PC-9 (cell line): Measurements from ENCODE around the gene PARD6B. TPM values are rescaled to one million over a fixed set of nuclear protein-coding genes. Genes with fewer than 3 reads are reported as not detected.

Source experiments
- BruUV-seq: library from RNA; stranded (reverse); fragments of 400-500 nt; replicated peaks from 2 replicates; lab custom pipeline; 2021; lab: Mats Ljungman, UMichigan
- CTCF ChIA-PET: fragments of 300-600 bp; sonication (Branson Sonifier 250); formaldehyde crosslinking; loops from one replicate; lab custom pipeline; 2022; ENCODE audit warnings: antibody characterized with exemption; lab: Charles Lee
- POLR2A ChIA-PET: fragments of 300-600 bp; sonication (Branson Sonifier 250); formaldehyde crosslinking; loops from one replicate; lab custom pipeline; 2022; ENCODE audit warnings: antibody characterized with exemption; ENCODE audit not compliant: unreplicated experiment; lab: Charles Lee
- DNase-seq, 2 experiments: peaks; one replicate each; pipeline versions ENCODE4 v3.0.0 to v3.0.0-alpha.2; 2015 to 2022; ENCODE audit warnings: mixed read lengths in 1 of 2
- H2AFZ ChIP-seq: fragments of 200-600 bp; sonication (generic); 2 replicates; pipeline ENCODE4 v1.8.1; 2017; ENCODE audit warnings: antibody characterized with exemption
- H3F3A ChIP-seq: fragments of 200-600 bp; sonication (generic); 2 replicates; pipeline ENCODE4 v1.8.1; 2017; ENCODE audit warnings: antibody characterized with exemption, mild to moderate bottlenecking, low read depth; ENCODE audit not compliant: insufficient read depth
- H3K27ac ChIP-seq: fragments of 200-600 bp; sonication (generic); 2 replicates; pipeline ENCODE4 v1.6.1; 2016; ENCODE audit warnings: mixed run types
- H3K27me3 ChIP-seq: fragments of 200-600 bp; sonication (generic); 2 replicates; pipeline ENCODE4 v1.6.1; 2016; ENCODE audit warnings: low read depth, mixed run types; ENCODE audit not compliant: insufficient read depth
- H3K36me3 ChIP-seq: fragments of 200-600 bp; sonication (generic); 2 replicates; pipeline ENCODE4 v1.6.1; 2016; ENCODE audit warnings: low read depth, mixed run types
- H3K4me1 ChIP-seq: fragments of 200-600 bp; sonication (generic); replicated peaks from 2 replicates; pipeline ENCODE4 v1.6.1; 2016; ENCODE audit warnings: mixed run types; ENCODE audit not compliant: insufficient read depth
- H3K4me2 ChIP-seq: fragments of 200-600 bp; sonication (generic); 2 replicates; pipeline ENCODE4 v1.6.1; 2017; ENCODE audit warnings: mixed run types
- H3K4me3 ChIP-seq: fragments of 200-600 bp; sonication (generic); 2 replicates; pipeline ENCODE4 v1.6.1; 2016; ENCODE audit warnings: mixed run types
- H3K79me2 ChIP-seq: fragments of 200-600 bp; sonication (generic); 2 replicates; pipeline ENCODE4 v1.6.1; 2017; ENCODE audit warnings: low read depth, mixed run types
- H3K9me2 ChIP-seq: fragments of 200-600 bp; sonication (generic); 2 replicates; pipeline ENCODE4 v1.8.1; 2017; ENCODE audit warnings: mild to moderate bottlenecking; ENCODE audit not compliant: insufficient read depth
- H3K9me3 ChIP-seq: fragments of 200-600 bp; sonication (generic); 2 replicates; pipeline ENCODE4 v1.8.1; 2016; ENCODE audit warnings: low read depth; ENCODE audit not compliant: insufficient read depth
- H4K20me1 ChIP-seq: fragments of 200-600 bp; sonication (generic); 2 replicates; pipeline ENCODE4 v1.8.1; 2017; ENCODE audit not compliant: insufficient read depth
- EZH2 ChIP-seq: fragments of 200-600 bp; sonication (generic); IDR thresholded peaks from 2 replicates; pipeline ENCODE4 v1.8.0; 2017; ENCODE audit warnings: antibody characterized with exemption, low read depth
- intact Hi-C: fragments of 100-400 bp; cut with micrococcal nuclease; formaldehyde crosslinking; loops from one replicate; pipeline ENCODE4 v1.10.0; 2022; ENCODE audit not compliant: unreplicated experiment
- total RNA-seq: library from RNA; stranded (reverse); gene quantifications from 2 replicates; pipeline ENCODE4 v1.2.3, GENCODE V29; 2021
- TF ChIP-seq, protein P1 (sequence below): fragments of 200-600 bp; sonication (generic); conservative IDR thresholded peaks from 2 replicates; pipeline ENCODE4 v1.6.1; 2017; ENCODE audit warnings: mixed run types, antibody characterized with exemption, mild to moderate bottlenecking, moderate library complexity

PARD6B gene
- total RNA-seq, 1 experiment from 2014 or later: 52.2 TPM

GRCh38 chr20:50729901-50730764, 1.2 kb upstream of the PARD6B start:
- TSS peak; percentile 60 for BruUV-seq
- H3K79me2 ChIP-seq: peaks cover 38% of the 10 kb centered on the region
- peak in 1 of 2 experiments; percentile 65 for DNase-seq
- intact Hi-C loops: loop anchor here (1.0 kb wide), 4 partner anchors 23 to 104 kb away; no protein-coding TSS in a partner anchor
- H3K9me3 ChIP-seq: no peaks in the 10 kb centered on the region
- H3K4me3 ChIP-seq: peak overlapping the region; percentile 62
- H3K9me2 ChIP-seq: no peaks in the 10 kb centered on the region
- H3K36me3 ChIP-seq: peaks cover 21% of the 10 kb centered on the region
- TF ChIP-seq EZH2: no peak
- TF ChIP-seq, protein P1, sequence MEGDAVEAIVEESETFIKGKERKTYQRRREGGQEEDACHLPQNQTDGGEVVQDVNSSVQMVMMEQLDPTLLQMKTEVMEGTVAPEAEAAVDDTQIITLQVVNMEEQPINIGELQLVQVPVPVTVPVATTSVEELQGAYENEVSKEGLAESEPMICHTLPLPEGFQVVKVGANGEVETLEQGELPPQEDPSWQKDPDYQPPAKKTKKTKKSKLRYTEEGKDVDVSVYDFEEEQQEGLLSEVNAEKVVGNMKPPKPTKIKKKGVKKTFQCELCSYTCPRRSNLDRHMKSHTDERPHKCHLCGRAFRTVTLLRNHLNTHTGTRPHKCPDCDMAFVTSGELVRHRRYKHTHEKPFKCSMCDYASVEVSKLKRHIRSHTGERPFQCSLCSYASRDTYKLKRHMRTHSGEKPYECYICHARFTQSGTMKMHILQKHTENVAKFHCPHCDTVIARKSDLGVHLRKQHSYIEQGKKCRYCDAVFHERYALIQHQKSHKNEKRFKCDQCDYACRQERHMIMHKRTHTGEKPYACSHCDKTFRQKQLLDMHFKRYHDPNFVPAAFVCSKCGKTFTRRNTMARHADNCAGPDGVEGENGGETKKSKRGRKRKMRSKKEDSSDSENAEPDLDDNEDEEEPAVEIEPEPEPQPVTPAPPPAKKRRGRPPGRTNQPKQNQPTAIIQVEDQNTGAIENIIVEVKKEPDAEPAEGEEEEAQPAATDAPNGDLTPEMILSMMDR: no peak
- no peaks in the 10 kb centered on the region for H3K27me3 ChIP-seq
- peaks cover 71% of the 10 kb centered on the region for H3K4me1 ChIP-seq
- ChIA-PET CTCF (interaction anchor here (0.6 to 2.3 kb wide), 10 partner anchors 14 to 814 kb away, joined by 3 to 9 read pairs (median 3); no protein-coding TSS in a partner anchor), POLR2A (interaction anchor here (0.5 to 2.1 kb wide), 15 partner anchors 12 to 743 kb away, joined by 3 to 36 read pairs (median 5); no protein-coding TSS in a partner anchor)
- H3K27ac ChIP-seq: peak overlapping the region; percentile 91
- peak overlapping the region; percentile 75 for H2AFZ ChIP-seq
- peaks cover 14% of the 10 kb centered on the region; the same call in 1 of the 2 replicates for H4K20me1 ChIP-seq
- peak overlapping the region; percentile 92 for H3K4me2 ChIP-seq
- H3F3A ChIP-seq: peaks cover 68% of the 10 kb centered on the region

GRCh38 chr20:50730765-50731054, 670 bp upstream of the PARD6B start:
- ChIA-PET CTCF (interaction anchor here (0.7 to 1.0 kb wide), 2 partner anchors 52 to 552 kb away, joined by 4 to 9 read pairs; no protein-coding TSS in a partner anchor), POLR2A (interaction anchor here (0.6 to 1.1 kb wide), 4 partner anchors 20 to 478 kb away, joined by 4 to 8 read pairs (median 6); no protein-coding TSS in a partner anchor)
- Histone ChIP-seq H3K4me1 (peaks cover 71% of the 10 kb centered on the region), H3K36me3 (peaks cover 25% of the 10 kb centered on the region), H3K27me3 (no peaks in the 10 kb centered on the region), H3F3A (peaks cover 68% of the 10 kb centered on the region), H4K20me1 (peaks cover 19% of the 10 kb centered on the region; the same call in 1 of the 2 replicates), H3K9me3 (no peaks in the 10 kb centered on the region), H3K27ac (peak overlapping the region; percentile 91), H3K4me2 (peak overlapping the region; percentile 92), H2AFZ (peak overlapping the region; percentile 75), H3K4me3 (peak overlapping the region; percentile 62), H3K9me2 (no peaks in the 10 kb centered on the region), H3K79me2 (peaks cover 44% of the 10 kb centered on the region)
- BruUV-seq: no TSS peak
- TF ChIP-seq EZH2: no peak
- TF ChIP-seq, protein P1: no peak
- intact Hi-C loops: loop anchor here (1.0 kb wide), 2 partner anchors 31 to 104 kb away; no protein-coding TSS in a partner anchor
- no peak for DNase-seq

- DNase-seq: no peak
- peak overlapping the region; percentile 85 for H3K4me3 ChIP-seq
- ChIA-PET CTCF (interaction anchor here (0.9 kb wide), 1 partner anchor 17 kb away, joined by 3 read pairs; no protein-coding TSS in a partner anchor), POLR2A (interaction anchor here (0.6 to 1.2 kb wide), 7 partner anchors 12 to 136 kb away, joined by 3 to 16 read pairs (median 7); no protein-coding TSS in a partner anchor)
- H3K27me3 ChIP-seq: no peaks in the 10 kb centered on the region
- peaks cover 71% of the 10 kb centered on the region for H3K4me1 ChIP-seq
- H3K79me2 ChIP-seq: peaks cover 58% of the 10 kb centered on the region
- no peaks in the 10 kb centered on the region for H3K9me3 ChIP-seq
- H3F3A ChIP-seq: peaks cover 71% of the 10 kb centered on the region
- BruUV-seq: no TSS peak
- H3K36me3 ChIP-seq: peaks cover 36% of the 10 kb centered on the region
- peak overlapping the region; percentile 46; the same call in 1 of the 2 replicates for H2AFZ ChIP-seq
- H3K9me2 ChIP-seq: no peaks in the 10 kb centered on the region
- intact Hi-C loops: loop anchor here (1.0 kb wide), 1 partner anchor 29 kb away; no protein-coding TSS in a partner anchor
- H3K27ac ChIP-seq: peak overlapping the region; percentile 89
- peaks cover 28% of the 10 kb centered on the region for H4K20me1 ChIP-seq
- H3K4me2 ChIP-seq: peak overlapping the region; percentile 89
- no peak for TF ChIP-seq EZH2
- TF ChIP-seq, protein P1: 0 out of 2 replicates have a peak, but pooled peaks have one; percentile 12
Measured at GRCh38 chr20:50731930-50732690, 730 bp downstream of the PARD6B start.
